HG03095 (cell line): Measurements from ENCODE around the gene KRT222.

Experiments used
- ATAC-seq: cut with Tn5 transposase; IDR thresholded peaks from one replicate; pipeline ENCODE4 v1.9.1; 2021; ENCODE audit warnings: moderate library complexity; ENCODE audit not compliant: unreplicated experiment

The KRT222 gene

GRCh38 chr17:40615841-40616476 is 49.0 kb downstream of the KRT222 start:
- ATAC-seq: no peak

- ATAC-seq: no peak
Measured at GRCh38 chr17:40615068-40615840, 49.7 kb downstream of the KRT222 start.

GRCh38 chr17:40614431-40615067 is 50.4 kb downstream of the KRT222 start:
- no peak for ATAC-seq

GRCh38 chr17:40613467-40614154 is 51.4 kb downstream of the KRT222 start:
- ATAC-seq: no peak

- ATAC-seq: no peak
Measured at GRCh38 chr17:40612599-40613244, 52.3 kb downstream of the KRT222 start.

- ATAC-seq: no peak
Measured at GRCh38 chr17:40611840-40612474, 53.0 kb downstream of the KRT222 start.

GRCh38 chr17:40610359-40610758 is 54.6 kb downstream of the KRT222 start:
- ATAC-seq: no peak

- ATAC-seq: no peak
Measured at GRCh38 chr17:40608061-40608581, 56.9 kb downstream of the KRT222 start.

- no peak for ATAC-seq
Measured at GRCh38 chr17:40607641-40608040, 57.3 kb downstream of the KRT222 start.

GRCh38 chr17:40606548-40607353 is 58.2 kb downstream of the KRT222 start:
- ATAC-seq: no peak

GRCh38 chr17:40605306-40605705 is 59.7 kb downstream of the KRT222 start:
- no peak for ATAC-seq
